ENCODE data around the gene FRS2.

FRS2 gene

GRCh38 chr12:69480698-69481097 lies 10.5 kb downstream of the FRS2 start:
- Histone ChIP-seq H3K4me1 (ENCODE audit: control insufficient read depth, insufficient read depth, low read length) (peaks cover 18% of the 10 kb centered on the region), H3K4me3 (ENCODE audit: low read depth, low read length) (no peak overlapping the region), H3K9me3 (ENCODE audit: control insufficient read depth, insufficient read depth, low read length) (no peaks in the 10 kb centered on the region), H3K27ac (ENCODE audit: low read depth, low read length) (no peak overlapping the region), H3K27me3 (ENCODE audit: control insufficient read depth, insufficient read depth, low read length) (no peaks in the 10 kb centered on the region), H3K36me3 (ENCODE audit: control insufficient read depth, insufficient read depth, low read length) (no peaks in the 10 kb centered on the region), H3K9ac (ENCODE audit: low read depth, low read length) (no peak overlapping the region)

- Histone ChIP-seq H3K27me3 (ENCODE audit: control insufficient read depth, insufficient read depth, low read length) (no peaks in the 10 kb centered on the region), H3K27ac (ENCODE audit: low read depth, low read length) (no peak overlapping the region), H3K9me3 (ENCODE audit: control insufficient read depth, insufficient read depth, low read length) (no peaks in the 10 kb centered on the region), H3K9ac (ENCODE audit: low read depth, low read length) (no peak overlapping the region), H3K4me1 (ENCODE audit: control insufficient read depth, insufficient read depth, low read length) (peaks cover 14% of the 10 kb centered on the region), H3K4me3 (ENCODE audit: low read depth, low read length) (no peak overlapping the region), H3K36me3 (ENCODE audit: control insufficient read depth, insufficient read depth, low read length) (0 out of 2 replicates have a peak, but pooled peaks cover 3% of the 10 kb centered on the region)
Observed at GRCh38 chr12:69481133-69481532, 10.9 kb downstream of the FRS2 start.

GRCh38 chr12:69483700-69484099 lies 13.5 kb downstream of the FRS2 start:
- H3K9ac ChIP-seq (ENCODE audit: low read depth, low read length): no peak overlapping the region
- H3K27me3 ChIP-seq (ENCODE audit: control insufficient read depth, insufficient read depth, low read length): no peaks in the 10 kb centered on the region
- peaks cover 10% of the 10 kb centered on the region for H3K4me1 ChIP-seq (ENCODE audit: control insufficient read depth, insufficient read depth, low read length)
- peaks cover 3% of the 10 kb centered on the region; the same call in 1 of the 2 replicates for H3K9me3 ChIP-seq (ENCODE audit: control insufficient read depth, insufficient read depth, low read length)
- no peak overlapping the region for H3K4me3 ChIP-seq (ENCODE audit: low read depth, low read length)
- H3K36me3 ChIP-seq (ENCODE audit: control insufficient read depth, insufficient read depth, low read length): peaks cover 5% of the 10 kb centered on the region; the same call in 1 of the 2 replicates
- H3K27ac ChIP-seq (ENCODE audit: low read depth, low read length): no peak overlapping the region

GRCh38 chr12:69484428-69484827 lies 14.2 kb downstream of the FRS2 start:
- no peaks in the 10 kb centered on the region for H3K27me3 ChIP-seq (ENCODE audit: control insufficient read depth, insufficient read depth, low read length)
- no peak overlapping the region for H3K9ac ChIP-seq (ENCODE audit: low read depth, low read length)
- no peak overlapping the region for H3K4me3 ChIP-seq (ENCODE audit: low read depth, low read length)
- peaks cover 10% of the 10 kb centered on the region for H3K4me1 ChIP-seq (ENCODE audit: control insufficient read depth, insufficient read depth, low read length)
- H3K9me3 ChIP-seq (ENCODE audit: control insufficient read depth, insufficient read depth, low read length): peaks cover 3% of the 10 kb centered on the region; the same call in 1 of the 2 replicates
- H3K36me3 ChIP-seq (ENCODE audit: control insufficient read depth, insufficient read depth, low read length): peaks cover 5% of the 10 kb centered on the region; the same call in 1 of the 2 replicates
- no peak overlapping the region for H3K27ac ChIP-seq (ENCODE audit: low read depth, low read length)

GRCh38 chr12:69490920-69491643 lies 20.9 kb downstream of the FRS2 start:
- Histone ChIP-seq H3K27me3 (ENCODE audit: control insufficient read depth, insufficient read depth, low read length) (no peaks in the 10 kb centered on the region), H3K27ac (ENCODE audit: low read depth, low read length) (no peak overlapping the region), H3K4me1 (ENCODE audit: control insufficient read depth, insufficient read depth, low read length) (no peaks in the 10 kb centered on the region), H3K9ac (ENCODE audit: low read depth, low read length) (no peak overlapping the region), H3K36me3 (ENCODE audit: control insufficient read depth, insufficient read depth, low read length) (peaks cover 3% of the 10 kb centered on the region; the same call in 1 of the 2 replicates), H3K4me3 (ENCODE audit: low read depth, low read length) (no peak overlapping the region), H3K9me3 (ENCODE audit: control insufficient read depth, insufficient read depth, low read length) (peaks cover 3% of the 10 kb centered on the region; the same call in 1 of the 2 replicates)

GRCh38 chr12:69492739-69493138 lies 22.6 kb downstream of the FRS2 start:
- peaks cover 9% of the 10 kb centered on the region; the same call in 1 of the 2 replicates for H3K4me1 ChIP-seq (ENCODE audit: control insufficient read depth, insufficient read depth, low read length)
- no peak overlapping the region for H3K27ac ChIP-seq (ENCODE audit: low read depth, low read length)
- no peak overlapping the region for H3K4me3 ChIP-seq (ENCODE audit: low read depth, low read length)
- no peaks in the 10 kb centered on the region for H3K27me3 ChIP-seq (ENCODE audit: control insufficient read depth, insufficient read depth, low read length)
- no peaks in the 10 kb centered on the region for H3K9me3 ChIP-seq (ENCODE audit: control insufficient read depth, insufficient read depth, low read length)
- H3K9ac ChIP-seq (ENCODE audit: low read depth, low read length): no peak overlapping the region
- H3K36me3 ChIP-seq (ENCODE audit: control insufficient read depth, insufficient read depth, low read length): no peaks in the 10 kb centered on the region; the same call in 1 of the 2 replicates

- H3K36me3 ChIP-seq (ENCODE audit: control insufficient read depth, insufficient read depth, low read length): no peaks in the 10 kb centered on the region
- no peak overlapping the region for H3K4me3 ChIP-seq (ENCODE audit: low read depth, low read length)
- H3K9me3 ChIP-seq (ENCODE audit: control insufficient read depth, insufficient read depth, low read length): no peaks in the 10 kb centered on the region
- H3K27me3 ChIP-seq (ENCODE audit: control insufficient read depth, insufficient read depth, low read length): no peaks in the 10 kb centered on the region
- H3K4me1 ChIP-seq (ENCODE audit: control insufficient read depth, insufficient read depth, low read length): peaks cover 10% of the 10 kb centered on the region; the same call in 1 of the 2 replicates
- H3K9ac ChIP-seq (ENCODE audit: low read depth, low read length): no peak overlapping the region
- no peak overlapping the region for H3K27ac ChIP-seq (ENCODE audit: low read depth, low read length)
Observed at GRCh38 chr12:69495071-69495470, 24.9 kb downstream of the FRS2 start.

- H3K9me3 ChIP-seq (ENCODE audit: control insufficient read depth, insufficient read depth, low read length): no peaks in the 10 kb centered on the region
- peak overlapping the region; percentile 27 for H3K27ac ChIP-seq (ENCODE audit: low read depth, low read length)
- no peak overlapping the region for H3K4me3 ChIP-seq (ENCODE audit: low read depth, low read length)
- H3K36me3 ChIP-seq (ENCODE audit: control insufficient read depth, insufficient read depth, low read length): no peaks in the 10 kb centered on the region
- no peaks in the 10 kb centered on the region for H3K27me3 ChIP-seq (ENCODE audit: control insufficient read depth, insufficient read depth, low read length)
- H3K4me1 ChIP-seq (ENCODE audit: control insufficient read depth, insufficient read depth, low read length): peaks cover 15% of the 10 kb centered on the region; the same call in 1 of the 2 replicates
- no peak overlapping the region for H3K9ac ChIP-seq (ENCODE audit: low read depth, low read length)
Observed at GRCh38 chr12:69497308-69498026, 27.3 kb downstream of the FRS2 start.

- Histone ChIP-seq H3K4me3 (ENCODE audit: low read depth, low read length) (no peak overlapping the region), H3K27me3 (ENCODE audit: control insufficient read depth, insufficient read depth, low read length) (no peaks in the 10 kb centered on the region), H3K9me3 (ENCODE audit: control insufficient read depth, insufficient read depth, low read length) (no peaks in the 10 kb centered on the region), H3K27ac (ENCODE audit: low read depth, low read length) (no peak overlapping the region), H3K36me3 (ENCODE audit: control insufficient read depth, insufficient read depth, low read length) (no peaks in the 10 kb centered on the region), H3K4me1 (ENCODE audit: control insufficient read depth, insufficient read depth, low read length) (peaks cover 15% of the 10 kb centered on the region; the same call in 1 of the 2 replicates), H3K9ac (ENCODE audit: low read depth, low read length) (no peak overlapping the region)
Observed at GRCh38 chr12:69500631-69501030, 30.4 kb downstream of the FRS2 start.

GRCh38 chr12:69501154-69501895 lies 31.1 kb downstream of the FRS2 start:
- H3K27me3 ChIP-seq (ENCODE audit: control insufficient read depth, insufficient read depth, low read length): no peaks in the 10 kb centered on the region
- H3K4me1 ChIP-seq (ENCODE audit: control insufficient read depth, insufficient read depth, low read length): peaks cover 15% of the 10 kb centered on the region; the same call in 1 of the 2 replicates
- H3K9me3 ChIP-seq (ENCODE audit: control insufficient read depth, insufficient read depth, low read length): no peaks in the 10 kb centered on the region
- H3K27ac ChIP-seq (ENCODE audit: low read depth, low read length): no peak overlapping the region
- no peak overlapping the region for H3K4me3 ChIP-seq (ENCODE audit: low read depth, low read length)
- H3K36me3 ChIP-seq (ENCODE audit: control insufficient read depth, insufficient read depth, low read length): no peaks in the 10 kb centered on the region
- H3K9ac ChIP-seq (ENCODE audit: low read depth, low read length): no peak overlapping the region

All from HUES48 (cell line).